ENCODE measurements around the gene TBC1D17. TPM values are rescaled to one million over a fixed set of nuclear protein-coding genes. Genes with fewer than 3 reads are reported as not detected.
"Not testable (repeated sequence)": the region's sequence is repeated elsewhere in the genome, so short reads cannot be mapped to it uniquely, and the experiment has no call there.

TBC1D17 gene
- polyA plus RNA-seq, 4 donors: 35.2 to 64.9 (median 43.0) TPM

DNA sequence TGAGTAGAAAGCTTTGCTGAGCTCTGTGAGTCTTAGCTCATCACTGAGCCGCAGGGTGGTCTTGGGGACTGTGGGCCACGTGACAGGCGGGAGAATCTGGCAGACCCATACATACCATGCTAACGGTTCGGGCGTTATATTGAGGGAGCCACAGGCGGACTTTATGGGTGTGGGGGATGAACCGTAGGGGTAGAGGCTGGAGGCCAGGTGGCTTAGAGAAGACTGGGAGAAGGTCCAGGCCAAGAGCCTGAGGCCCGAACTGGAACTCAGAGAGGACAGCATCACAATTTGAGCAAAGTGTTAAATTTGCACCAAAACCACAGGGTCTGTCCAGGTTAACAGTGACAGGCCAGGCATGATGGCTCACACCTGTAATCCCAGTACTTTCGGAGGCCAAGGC, 36.2 kb downstream of the TBC1D17 start:
- no peak for DNase-seq (ENCODE audit: low read depth in 4 of 4, low spot score in 3 of 4)

DNA sequence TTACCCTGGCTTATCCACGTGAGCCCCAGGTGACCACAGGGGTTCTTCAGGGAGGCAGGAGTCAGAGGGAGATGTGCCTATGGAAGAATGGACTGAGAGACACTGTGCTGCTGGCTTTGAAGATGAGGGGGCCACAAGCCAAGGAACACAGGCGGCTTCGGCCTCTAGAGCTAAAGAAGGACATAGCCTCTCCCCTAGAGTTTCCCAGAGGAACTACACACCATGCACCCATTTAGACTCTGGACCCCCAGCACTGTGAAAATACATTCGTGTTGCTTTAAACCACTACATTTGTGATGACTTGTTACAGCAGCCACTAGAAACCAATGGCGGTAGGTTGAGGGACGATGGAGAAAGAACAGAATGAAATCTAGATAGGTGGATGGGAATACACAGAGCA, 37.8 kb downstream of the TBC1D17 start:
- no peak for DNase-seq (ENCODE audit: low read depth in 4 of 4, low spot score in 3 of 4)

DNA sequence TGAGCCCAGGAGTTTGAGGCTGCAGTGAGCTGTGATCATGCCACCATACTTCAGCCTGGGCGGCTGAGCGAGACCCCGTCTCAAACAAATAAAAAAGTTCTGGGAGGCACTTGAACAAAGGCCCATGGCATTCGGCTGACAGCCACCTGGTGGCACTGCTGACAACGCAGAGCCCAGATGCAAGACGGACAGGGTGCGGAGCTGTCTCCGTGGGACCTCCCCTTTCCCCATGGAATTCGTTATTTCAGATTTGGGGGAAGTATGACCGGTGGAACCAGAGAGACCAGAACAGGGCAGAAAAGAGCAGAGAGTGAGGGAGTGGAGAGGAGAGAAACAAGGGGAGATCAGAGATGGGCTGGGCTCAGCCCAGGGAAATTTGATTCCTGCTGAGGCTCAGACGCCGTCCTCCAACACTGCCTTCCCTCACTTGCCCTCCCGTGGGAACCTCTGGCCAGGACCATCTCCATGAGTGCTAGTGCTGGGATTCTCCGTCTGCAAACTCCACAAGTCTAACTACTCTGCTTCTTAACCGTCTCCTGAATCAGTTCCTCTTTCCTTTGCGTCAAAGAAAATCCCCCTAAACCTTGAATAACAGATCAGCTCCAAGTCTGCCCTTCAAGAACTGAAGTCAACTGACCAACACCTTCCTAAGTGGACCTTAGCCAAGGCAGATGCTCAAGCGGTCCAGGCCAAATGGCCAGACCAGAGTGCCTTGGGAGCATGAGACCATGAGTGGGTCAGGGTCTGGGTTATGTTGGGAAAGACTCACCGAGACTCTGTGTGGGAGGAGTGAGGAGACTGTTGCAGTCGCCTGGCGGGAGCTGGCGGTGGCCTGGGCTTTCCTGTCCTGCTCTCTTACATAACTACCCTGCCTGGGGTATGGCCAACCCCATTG, 39.6 kb downstream of the TBC1D17 start:
- DNase-seq (ENCODE audit: low read depth in 4 of 4, low spot score in 3 of 4): no peak

DNA sequence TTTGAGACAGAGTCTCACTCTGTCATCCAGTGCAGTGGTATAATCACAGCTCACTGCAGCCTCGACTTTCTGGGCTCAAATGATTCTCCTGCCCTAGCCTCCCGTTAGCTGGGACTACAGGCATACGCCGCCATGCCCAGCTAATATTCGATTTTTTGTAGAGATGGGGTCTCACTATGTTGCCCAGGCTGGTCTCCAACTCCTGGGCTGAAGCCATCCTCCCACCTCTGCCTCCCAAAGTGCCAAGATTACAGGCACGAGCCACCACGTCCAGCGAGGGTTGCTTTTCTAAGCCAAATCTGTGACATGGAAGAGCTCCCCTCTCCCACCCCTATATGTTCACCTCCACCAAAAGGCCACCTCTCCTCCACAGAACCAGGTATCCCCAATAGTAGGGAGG, 40.6 kb downstream of the TBC1D17 start:
- no peak for DNase-seq (ENCODE audit: low read depth in 4 of 4, low spot score in 3 of 4)

DNA sequence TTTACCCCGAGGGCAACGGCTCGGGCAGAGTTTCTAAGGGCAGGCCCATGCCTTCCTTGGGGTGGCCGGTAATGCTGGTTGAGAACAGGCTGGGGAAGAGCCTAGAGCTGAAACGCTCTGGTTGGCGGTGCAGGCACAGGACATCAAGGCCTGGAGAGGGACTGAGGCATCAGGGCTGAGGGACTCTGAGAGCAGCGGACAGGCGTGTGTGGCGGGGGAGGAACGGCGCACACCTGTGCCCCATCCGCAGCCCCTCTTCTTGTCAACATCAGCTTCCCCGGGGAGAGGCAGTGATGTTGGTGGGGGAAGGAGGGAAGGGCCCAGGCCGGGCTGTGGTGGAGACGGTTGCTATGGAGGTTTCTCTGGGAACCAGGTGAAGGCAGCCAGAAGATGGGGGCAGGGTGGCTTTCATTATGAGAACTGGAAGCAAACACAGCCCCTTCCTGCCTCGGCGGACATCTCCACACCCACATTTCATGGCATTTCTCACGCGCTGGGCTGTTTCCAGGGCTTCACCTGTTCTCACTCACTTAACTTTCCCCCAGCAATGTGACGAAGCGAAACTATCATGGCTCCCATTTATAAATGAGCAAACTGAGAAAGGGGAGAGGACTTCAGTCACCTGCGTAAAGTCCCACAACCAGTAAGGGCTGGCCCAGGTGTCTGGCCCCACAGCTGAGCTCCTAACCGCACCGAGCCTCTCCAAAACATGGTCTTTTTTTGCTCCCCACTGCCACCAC, 43.3 kb downstream of the TBC1D17 start:
- no peak for DNase-seq (ENCODE audit: low read depth in 4 of 4, low spot score in 3 of 4)

DNA sequence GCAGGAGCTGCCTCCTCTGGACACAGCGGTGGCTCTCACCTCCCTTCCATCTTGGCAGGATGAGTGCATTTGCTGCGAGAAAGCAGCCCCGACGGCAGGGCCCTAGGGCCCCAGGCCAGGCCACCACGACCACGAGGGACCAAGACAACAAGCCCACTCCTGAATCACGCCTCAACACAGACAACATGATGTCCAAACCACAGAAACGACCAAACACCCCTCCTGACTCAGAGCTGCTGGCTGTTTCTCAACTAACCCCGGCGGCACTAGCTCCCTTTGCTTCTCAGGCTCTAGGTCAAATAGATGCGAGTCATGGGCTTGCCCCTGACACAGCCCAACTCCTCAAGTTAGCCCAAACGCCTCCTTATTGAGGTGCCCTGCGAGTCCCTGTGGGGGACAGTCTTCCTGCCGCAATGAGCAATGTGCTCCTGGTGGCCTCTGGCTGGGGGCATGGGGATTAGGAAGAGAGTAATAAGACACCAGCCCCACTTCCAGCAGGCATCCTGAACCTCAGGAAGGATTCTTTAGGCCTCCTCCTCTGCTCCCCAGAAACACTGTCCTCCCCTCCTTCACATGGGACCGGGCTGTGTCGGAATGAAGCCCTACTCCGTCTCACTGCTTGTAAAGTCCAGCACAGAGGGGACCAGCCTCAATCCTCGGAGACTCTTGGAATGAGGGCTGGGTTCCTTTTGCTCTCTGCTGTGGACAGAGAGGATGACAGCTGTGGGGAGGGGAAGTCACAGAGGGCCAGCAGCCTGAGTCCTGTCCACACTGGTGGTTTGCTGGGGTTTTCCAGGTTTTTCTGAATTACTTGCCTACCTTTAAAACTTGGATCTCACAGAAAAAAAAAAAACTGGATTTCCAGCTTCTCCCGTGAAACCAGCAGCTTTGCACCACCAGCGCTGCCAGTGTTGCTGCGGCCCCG, 44.6 kb downstream of the TBC1D17 start:
- DNase-seq (ENCODE audit: low read depth in 4 of 4, low spot score in 3 of 4): no peak

DNA sequence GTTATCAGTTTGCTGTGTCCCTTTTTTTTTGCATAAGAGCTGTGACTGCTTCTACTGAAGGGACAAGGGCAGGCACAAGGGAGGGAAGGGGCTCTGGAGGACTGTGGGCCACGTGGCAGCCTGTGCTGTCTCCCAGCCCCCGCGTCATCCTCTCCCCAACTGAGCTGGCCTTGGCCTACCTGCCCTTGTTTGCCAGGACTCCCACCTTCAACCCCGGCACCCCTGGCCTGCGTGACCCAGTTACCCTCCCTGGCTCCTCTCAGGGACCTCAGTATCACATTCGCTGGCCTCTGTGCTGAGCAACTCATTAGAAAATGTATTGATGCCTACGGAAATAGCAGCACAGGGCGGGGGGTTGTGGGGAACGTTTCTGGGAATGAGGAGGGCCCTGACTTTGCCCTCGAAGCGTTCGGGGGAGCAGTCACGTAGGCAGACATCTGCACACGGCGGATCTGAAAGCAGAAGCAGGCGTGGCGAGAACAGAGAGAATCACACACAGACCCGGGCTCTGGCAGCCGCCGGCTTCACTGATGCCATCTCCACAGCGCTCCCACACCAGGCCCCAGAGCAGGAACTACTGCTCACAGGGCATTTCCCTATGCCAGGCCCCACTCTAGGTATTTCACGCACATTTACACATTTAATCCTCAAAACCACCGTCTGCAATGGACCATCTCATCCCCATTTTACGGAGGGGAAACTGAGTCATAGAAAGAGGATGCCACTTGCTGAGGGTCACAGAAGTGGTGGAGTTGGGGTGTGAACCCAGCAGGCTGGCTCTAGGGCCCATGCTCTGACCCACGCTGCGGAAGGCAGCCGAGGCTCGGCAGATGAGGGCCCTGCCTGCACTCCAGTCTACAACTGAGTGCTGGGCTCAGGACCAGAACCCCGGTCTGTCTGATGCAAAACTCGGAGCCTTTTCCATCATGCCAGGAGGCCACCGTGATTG, 45.8 kb downstream of the TBC1D17 start:
- DNase-seq (ENCODE audit: low read depth in 4 of 4, low spot score in 3 of 4): no peak

DNA sequence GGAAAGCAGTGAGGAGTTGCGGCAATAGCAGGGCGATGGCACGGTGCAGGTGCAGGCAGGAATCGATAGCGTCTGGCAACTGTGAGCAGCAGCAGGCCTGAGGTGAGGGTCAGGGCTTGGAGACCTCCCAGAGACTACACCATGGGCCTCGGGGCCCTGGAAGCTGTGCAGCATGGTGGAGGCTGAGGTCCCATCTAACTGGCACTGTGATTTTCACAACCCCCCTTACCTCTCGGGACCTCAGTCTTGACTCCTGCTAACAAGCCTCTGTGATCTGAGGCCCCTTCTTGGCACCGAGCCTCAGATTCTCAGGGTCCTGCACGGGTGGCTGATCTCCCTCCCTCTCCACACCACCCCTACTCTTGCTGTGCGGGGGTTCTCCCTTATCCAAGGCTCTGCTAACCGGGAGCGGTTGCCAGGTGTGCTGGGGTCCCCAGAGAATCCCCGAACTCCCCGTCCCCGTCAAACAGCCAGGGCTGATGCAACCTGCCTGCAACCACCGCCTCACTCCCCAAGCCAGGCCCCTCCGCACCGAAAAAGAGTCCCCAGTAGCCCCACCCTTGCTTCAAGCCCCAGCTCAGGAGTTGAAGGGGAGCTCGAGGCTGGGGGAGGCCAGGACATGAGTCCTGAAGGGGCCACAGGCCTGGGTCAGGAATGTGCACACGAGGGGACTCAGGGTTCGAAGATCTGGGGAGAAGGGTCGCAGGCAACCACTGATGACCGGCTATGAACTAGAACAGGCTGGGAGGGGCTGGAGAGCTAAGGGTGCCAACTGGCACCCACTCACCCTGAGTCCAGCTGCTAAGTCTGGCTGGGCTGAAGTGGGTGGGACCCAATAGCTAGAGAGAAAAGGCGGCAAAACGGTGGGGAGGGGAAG, 46.7 kb downstream of the TBC1D17 start:
- no peak for DNase-seq (ENCODE audit: low read depth in 4 of 4, low spot score in 3 of 4)

DNA sequence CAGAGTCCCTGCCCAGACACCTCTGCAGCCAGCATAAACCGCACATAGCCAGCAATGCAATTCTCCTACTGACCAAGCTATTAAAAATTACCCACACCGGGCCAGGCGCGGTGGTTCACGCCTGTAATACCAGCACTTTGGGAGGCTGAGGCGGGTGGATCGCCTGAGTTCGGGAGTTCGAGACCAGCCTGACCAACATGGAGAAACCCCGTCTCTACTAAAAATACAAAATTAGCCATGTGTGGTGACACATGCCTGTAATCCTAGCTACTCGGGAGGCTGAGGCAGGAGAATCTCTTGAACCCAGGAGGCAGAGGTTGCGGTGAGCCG, 47.3 kb downstream of the TBC1D17 start:
- DNase-seq (ENCODE audit: low read depth in 4 of 4, low spot score in 3 of 4): not testable (repeated sequence)

DNA sequence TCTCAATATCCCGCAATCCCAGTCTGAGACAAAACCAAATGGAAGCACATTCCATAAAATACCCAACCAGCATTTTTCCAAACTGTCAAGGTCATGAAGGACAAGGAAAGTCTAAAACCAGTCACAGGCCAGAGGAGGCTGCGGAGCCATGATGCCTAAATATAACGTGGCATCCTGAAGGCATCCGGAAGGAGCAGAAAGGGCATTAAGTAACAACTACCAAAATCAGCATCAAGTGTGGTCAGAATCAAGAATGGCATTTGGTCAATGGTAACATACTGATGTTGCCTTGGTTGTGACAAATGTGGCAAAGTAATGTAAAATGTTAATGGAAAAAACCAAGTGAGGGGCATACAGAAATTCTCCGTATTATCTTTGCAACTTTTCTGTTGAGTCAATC, 48.0 kb downstream of the TBC1D17 start:
- DNase-seq (ENCODE audit: low read depth in 4 of 4, low spot score in 3 of 4): no peak

DNA sequence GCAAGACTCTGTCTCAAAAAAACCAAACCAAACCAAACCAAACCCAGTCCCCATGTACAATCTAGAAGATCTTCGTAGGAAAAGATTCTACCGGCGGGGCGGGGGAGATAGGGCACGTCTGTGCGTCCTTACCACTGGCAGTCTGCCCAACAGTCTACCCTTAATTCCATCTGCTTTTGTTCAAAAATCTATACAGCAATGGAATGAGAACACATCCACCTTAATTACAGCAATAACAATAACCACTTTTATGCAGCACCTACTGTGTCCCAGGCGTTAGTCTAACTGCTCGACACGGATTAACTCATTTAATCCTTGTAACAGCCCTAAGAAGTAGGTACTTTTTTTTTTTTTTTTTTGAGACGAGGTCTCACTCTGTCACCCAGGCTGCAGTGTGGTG, 49.0 kb downstream of the TBC1D17 start:
- DNase-seq (ENCODE audit: low read depth in 4 of 4, low spot score in 3 of 4): no peak

DNA sequence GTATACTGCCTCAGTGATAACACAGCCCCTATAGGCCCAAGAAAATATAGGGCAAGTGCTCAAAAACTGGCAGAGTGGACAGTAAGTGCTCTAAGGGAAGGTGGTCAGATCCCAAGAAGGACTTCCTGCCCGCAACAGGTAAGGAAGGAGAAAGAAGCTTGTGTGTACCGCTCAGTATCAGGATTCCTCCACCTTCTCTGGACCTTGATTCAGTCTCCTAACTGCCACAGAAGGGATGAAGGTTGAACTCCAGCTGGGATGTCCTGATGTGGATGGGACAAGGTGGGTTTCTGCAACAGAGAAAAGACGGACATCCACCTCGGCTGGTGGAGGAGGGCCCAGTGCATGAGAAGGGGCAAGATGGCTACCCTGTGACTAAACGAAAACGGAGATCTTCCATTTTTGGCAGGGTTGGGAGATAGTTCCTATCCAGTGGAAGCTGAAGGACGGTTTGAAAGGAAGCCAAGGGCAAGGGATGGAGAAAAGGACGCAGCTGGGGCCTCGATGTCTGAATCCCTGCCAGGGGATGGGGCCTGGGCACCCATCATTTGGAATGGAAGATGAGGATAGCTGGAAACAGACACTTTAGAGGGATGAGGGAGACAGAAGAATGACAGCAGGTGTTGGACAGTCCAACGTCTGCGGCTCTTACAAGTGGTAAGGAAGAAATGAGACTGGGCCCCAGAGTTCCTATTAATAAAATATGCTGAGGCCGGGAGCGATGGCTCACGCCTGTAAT, 50.2 kb downstream of the TBC1D17 start:
- DNase-seq (ENCODE audit: low read depth in 4 of 4, low spot score in 3 of 4): no peak

DNA sequence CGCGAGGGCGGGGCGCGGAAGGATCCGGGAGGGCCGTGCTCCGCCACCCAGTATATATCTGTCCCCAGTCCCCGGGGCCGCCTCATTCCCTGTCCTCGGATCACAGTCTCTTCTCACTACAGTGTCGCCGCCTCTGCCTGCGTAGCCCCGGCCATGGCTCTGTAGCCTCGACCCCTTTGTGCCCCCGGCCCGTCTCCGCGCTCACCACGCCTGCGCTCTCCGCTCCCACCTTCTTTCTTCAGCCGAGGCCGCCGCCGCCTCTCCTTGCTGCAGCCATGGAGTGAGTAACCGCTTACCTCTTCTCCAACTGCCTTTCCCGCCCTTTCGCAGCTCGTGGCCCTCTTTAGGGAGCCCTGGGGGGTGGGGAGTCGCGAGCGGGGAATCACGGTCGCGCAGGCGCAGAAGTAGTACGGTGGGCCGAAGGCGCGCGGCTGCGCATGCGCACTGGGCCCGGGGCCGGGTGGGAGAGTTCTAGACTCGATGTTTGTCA, 51.7 kb downstream of the TBC1D17 start, which contains the start of the genes ATF5 and NUP62:
Gene ATF5, plus strand, starts transcription at position 85 of the 490 bp plus-strand sequence. CDS start 1,646 bp downstream, outside the sequence.
Gene NUP62, minus strand, starts transcription at position 384 of the 490 bp plus-strand sequence. CDS start 19,697 bp downstream, outside the sequence.
- DNase-seq (ENCODE audit: low read depth in 4 of 4, low spot score in 3 of 4): peak in 2 of 4 donors; percentile 83 to 85

DNA sequence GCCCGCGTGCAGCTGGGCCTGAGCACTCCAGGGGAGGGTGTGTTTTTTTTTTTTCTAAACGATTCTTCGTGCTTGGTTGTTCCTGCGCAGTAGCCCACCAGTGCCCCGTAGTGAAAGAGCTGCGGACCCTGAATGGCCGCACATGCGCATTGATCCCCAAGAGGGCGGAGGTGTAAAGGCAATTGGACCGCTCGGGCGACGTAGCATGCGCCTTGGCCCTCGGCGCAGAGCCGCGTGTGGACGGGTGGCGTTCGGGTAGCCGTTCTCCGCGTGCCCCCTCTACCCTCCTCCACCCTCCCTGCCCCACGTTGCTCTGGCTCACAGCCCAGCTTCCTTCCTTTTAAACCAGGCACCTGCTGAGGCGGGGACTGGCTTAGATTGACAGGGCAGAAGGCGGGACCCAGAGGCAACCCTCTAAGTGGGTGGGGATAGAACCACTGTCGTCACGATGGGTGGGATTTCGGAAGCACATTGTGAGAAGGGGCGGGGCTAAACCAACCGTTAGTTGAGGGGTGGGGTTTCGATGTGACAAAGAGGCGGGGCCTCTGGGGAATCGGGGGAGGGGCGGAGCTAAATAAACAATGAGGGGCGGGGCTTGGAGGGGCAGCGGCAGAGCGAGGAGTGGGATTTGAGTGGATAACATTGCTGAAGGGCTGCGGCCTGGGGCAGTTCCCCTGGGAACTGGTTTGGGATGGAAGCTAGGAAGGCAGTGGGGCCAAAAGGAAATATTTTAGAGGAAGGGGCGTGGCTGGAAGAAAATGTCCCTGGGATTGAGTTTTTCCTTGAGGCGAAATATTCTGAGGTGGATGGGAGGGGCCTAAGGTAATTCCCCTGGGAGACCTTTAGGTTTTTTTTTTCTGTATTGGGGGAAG, 52.3 kb downstream of the TBC1D17 start:
- peak; percentile 85 to 92 (median 87) for DNase-seq (ENCODE audit: low read depth in 4 of 4, low spot score in 3 of 4)

DNA sequence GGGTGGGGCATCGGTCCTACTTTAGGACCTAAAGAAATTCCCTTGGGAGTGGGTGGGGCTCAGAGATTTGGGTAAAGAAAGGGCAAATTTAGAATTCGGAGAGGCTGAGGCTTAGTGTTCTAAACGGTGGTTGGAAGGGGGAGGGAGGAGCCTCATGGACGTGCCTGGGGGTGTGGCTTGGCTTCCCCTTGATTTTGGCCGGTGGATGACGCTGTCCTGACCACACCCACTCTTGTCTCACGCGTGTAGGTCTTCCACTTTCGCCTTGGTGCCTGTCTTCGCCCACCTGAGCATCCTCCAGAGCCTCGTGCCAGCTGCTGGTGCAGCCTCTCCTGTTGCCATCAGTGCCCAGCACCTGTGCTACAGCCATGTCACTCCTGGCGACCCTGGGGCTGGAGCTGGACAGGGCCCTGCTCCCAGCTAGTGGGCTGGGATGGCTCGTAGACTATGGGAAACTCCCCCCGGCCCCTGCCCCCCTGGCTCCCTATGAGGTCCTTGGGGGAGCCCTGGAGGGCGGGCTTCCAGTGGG, 53.0 kb downstream of the TBC1D17 start:
- no peak for DNase-seq (ENCODE audit: low read depth in 4 of 4, low spot score in 3 of 4)

DNA sequence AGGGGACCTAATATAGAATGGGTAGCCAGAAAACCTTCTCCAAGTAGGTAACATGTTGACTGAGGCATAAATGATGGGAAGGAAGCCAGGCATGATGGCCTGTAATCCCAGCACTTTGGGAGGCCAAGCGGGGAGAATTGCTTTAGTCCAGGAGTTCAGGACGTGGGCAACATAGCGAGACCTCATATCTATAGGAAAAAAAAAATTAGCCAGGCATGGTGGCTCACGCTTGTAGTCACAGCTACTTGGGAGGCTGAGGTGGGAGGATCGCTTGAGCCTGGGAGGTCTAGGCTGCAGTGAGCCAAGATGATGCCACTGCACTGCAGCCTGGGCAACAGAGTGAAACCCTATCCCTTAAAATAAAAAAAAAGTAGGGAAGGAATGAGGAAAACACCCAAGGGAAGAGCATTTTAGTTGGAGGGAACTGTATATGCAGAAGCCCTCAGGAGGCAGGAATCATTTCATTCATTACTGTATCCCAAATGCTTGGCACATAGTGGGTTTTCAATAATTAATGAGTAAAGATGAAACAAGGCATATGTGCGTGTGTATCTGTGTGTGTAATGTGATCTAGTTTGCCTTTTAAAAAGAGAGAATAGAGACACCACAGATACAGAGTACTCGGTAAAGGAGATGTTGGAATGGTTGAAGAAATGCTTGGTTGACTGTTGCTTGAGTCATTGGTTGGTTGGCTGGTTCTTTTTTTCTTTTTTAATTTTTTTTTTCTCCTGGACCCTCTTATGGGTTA, 54.0 kb downstream of the TBC1D17 start:
- DNase-seq (ENCODE audit: low read depth in 4 of 4, low spot score in 3 of 4): no peak
